Measurements from ENCODE around the gene ANKRA2.

ANKRA2 gene

GRCh38 chr5:73544429-73545402 is 20.7 kb downstream of the ANKRA2 start:
- Histone ChIP-seq H2AFZ (ENCODE audit: low read depth, low read length, severe bottlenecking) (no peak overlapping the region), H3K27ac (ENCODE audit: low read depth, low read length) (no peak overlapping the region), H4K20me1 (ENCODE audit: low read depth, low read length) (no peaks in the 10 kb centered on the region), H3F3A (ENCODE audit: insufficient read depth) (no peaks in the 10 kb centered on the region), H3K4me2 (ENCODE audit: low read depth, low read length, poor library complexity, severe bottlenecking) (no peak overlapping the region), H3K9me3 (ENCODE audit: insufficient read depth, low read length) (no peaks in the 10 kb centered on the region), H3K79me2 (ENCODE audit: insufficient read depth, low read length) (no peaks in the 10 kb centered on the region), H3K36me3 (ENCODE audit: low read length) (no peaks in the 10 kb centered on the region), H3K9ac (ENCODE audit: low read length) (no peak overlapping the region), H3K4me3 (ENCODE audit: insufficient read depth, low read length, poor library complexity, severe bottlenecking) (no peak overlapping the region), H3K27me3 (ENCODE audit: low read length) (no peaks in the 10 kb centered on the region), H3K9me2 (replicated peaks; ENCODE audit: insufficient read depth, low read length) (no peaks in the 10 kb centered on the region)
- no peak for TF ChIP-seq CTCF (IDR thresholded peaks at IDR 0.05; ENCODE audit: insufficient read depth, low read length, poor library complexity, severe bottlenecking)
- no peak for TF ChIP-seq EZH2phosphoT487 (conservative IDR thresholded peaks at IDR 0.05; ENCODE audit: low read length)

- no peaks in the 10 kb centered on the region for H3K27me3 ChIP-seq (ENCODE audit: low read length)
- H3K9me2 ChIP-seq (replicated peaks; ENCODE audit: insufficient read depth, low read length) = no peaks in the 10 kb centered on the region
- H3K9ac ChIP-seq (ENCODE audit: low read length) = no peak overlapping the region
- H3K4me2 ChIP-seq (ENCODE audit: low read depth, low read length, poor library complexity, severe bottlenecking) = no peak overlapping the region
- no peaks in the 10 kb centered on the region for H3F3A ChIP-seq (ENCODE audit: insufficient read depth)
- no peaks in the 10 kb centered on the region for H3K36me3 ChIP-seq (ENCODE audit: low read length)
- H2AFZ ChIP-seq (ENCODE audit: low read depth, low read length, severe bottlenecking) = no peak overlapping the region
- no peaks in the 10 kb centered on the region for H4K20me1 ChIP-seq (ENCODE audit: low read depth, low read length)
- TF ChIP-seq CTCF (IDR thresholded peaks at IDR 0.05; ENCODE audit: insufficient read depth, low read length, poor library complexity, severe bottlenecking) = no peak
- TF ChIP-seq EZH2phosphoT487 (conservative IDR thresholded peaks at IDR 0.05; ENCODE audit: low read length) = no peak
- no peak overlapping the region for H3K4me3 ChIP-seq (ENCODE audit: insufficient read depth, low read length, poor library complexity, severe bottlenecking)
- H3K9me3 ChIP-seq (ENCODE audit: insufficient read depth, low read length) = no peaks in the 10 kb centered on the region
- H3K79me2 ChIP-seq (ENCODE audit: insufficient read depth, low read length) = no peaks in the 10 kb centered on the region
- no peak overlapping the region for H3K27ac ChIP-seq (ENCODE audit: low read depth, low read length)
These were observed 23.4 kb downstream of the ANKRA2 start for GRCh38 chr5:73542020-73542419.

- TF ChIP-seq CTCF (IDR thresholded peaks at IDR 0.05; ENCODE audit: insufficient read depth, low read length, poor library complexity, severe bottlenecking) = no peak
- no peak for TF ChIP-seq EZH2phosphoT487 (conservative IDR thresholded peaks at IDR 0.05; ENCODE audit: low read length)
- Histone ChIP-seq H3K4me2 (ENCODE audit: low read depth, low read length, poor library complexity, severe bottlenecking) (no peak overlapping the region), H3K36me3 (ENCODE audit: low read length) (no peaks in the 10 kb centered on the region), H3K9me2 (replicated peaks; ENCODE audit: insufficient read depth, low read length) (no peaks in the 10 kb centered on the region), H3F3A (ENCODE audit: insufficient read depth) (no peaks in the 10 kb centered on the region), H3K27me3 (ENCODE audit: low read length) (no peaks in the 10 kb centered on the region), H3K79me2 (ENCODE audit: insufficient read depth, low read length) (no peaks in the 10 kb centered on the region), H3K9ac (ENCODE audit: low read length) (no peak overlapping the region), H3K9me3 (ENCODE audit: insufficient read depth, low read length) (no peaks in the 10 kb centered on the region), H3K4me3 (ENCODE audit: insufficient read depth, low read length, poor library complexity, severe bottlenecking) (no peak overlapping the region), H2AFZ (ENCODE audit: low read depth, low read length, severe bottlenecking) (no peak overlapping the region), H4K20me1 (ENCODE audit: low read depth, low read length) (no peaks in the 10 kb centered on the region), H3K27ac (ENCODE audit: low read depth, low read length) (no peak overlapping the region)
These were observed 25.2 kb downstream of the ANKRA2 start for GRCh38 chr5:73540192-73540591.
